ENCODE results near the gene EXOC3L2. TPM values are rescaled to one million over a fixed set of nuclear protein-coding genes. Genes with fewer than 3 reads are reported as not detected.

EXOC3L2 gene
- total RNA-seq, 1 donor from 2014 or later = 1.8 TPM

DNA sequence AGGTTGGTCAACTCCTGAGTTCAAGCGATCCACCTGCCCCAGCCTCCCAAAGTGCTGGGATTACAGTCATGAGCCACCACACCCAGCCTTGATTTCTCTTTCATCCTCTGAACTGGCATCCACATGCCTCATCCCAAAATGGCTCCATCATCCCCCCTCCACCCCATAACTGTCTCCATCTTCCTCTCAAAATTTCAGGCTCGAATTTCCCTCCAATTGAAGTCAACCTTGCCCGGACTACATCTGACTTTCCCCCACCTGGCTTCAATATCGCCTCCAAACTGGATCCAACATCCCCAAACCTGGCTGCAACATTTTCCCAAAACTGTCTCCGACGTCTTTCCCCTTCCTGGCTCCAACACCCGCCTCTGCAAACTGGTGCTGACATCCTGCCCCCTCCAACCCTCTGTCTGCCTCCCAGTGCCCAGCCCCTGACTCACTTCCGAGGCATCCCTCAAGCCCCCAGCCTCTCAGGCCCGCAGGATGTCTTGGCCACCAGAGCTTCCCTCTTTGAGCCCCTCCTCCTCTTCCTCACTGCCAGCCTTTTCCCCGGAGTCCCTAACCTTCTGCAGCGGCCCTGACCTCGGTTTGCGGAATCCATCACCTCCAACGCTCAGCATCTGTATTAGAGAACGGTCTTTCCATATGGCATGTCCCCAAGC lies 943 bp downstream of the EXOC3L2 start:
- no peaks in the 10 kb centered on the region for H3K9me3 ChIP-seq (replicated peaks)
- H3K36me3 ChIP-seq = no peaks in the 10 kb centered on the region
- H3K27ac ChIP-seq (replicated peaks) = no peak overlapping the region
- H3K4me3 ChIP-seq = peak overlapping the region; percentile 50
- H3K4me1 ChIP-seq = peaks cover 38% of the 10 kb centered on the region
- DNase-seq = no peak
- TF ChIP-seq, protein P1, sequence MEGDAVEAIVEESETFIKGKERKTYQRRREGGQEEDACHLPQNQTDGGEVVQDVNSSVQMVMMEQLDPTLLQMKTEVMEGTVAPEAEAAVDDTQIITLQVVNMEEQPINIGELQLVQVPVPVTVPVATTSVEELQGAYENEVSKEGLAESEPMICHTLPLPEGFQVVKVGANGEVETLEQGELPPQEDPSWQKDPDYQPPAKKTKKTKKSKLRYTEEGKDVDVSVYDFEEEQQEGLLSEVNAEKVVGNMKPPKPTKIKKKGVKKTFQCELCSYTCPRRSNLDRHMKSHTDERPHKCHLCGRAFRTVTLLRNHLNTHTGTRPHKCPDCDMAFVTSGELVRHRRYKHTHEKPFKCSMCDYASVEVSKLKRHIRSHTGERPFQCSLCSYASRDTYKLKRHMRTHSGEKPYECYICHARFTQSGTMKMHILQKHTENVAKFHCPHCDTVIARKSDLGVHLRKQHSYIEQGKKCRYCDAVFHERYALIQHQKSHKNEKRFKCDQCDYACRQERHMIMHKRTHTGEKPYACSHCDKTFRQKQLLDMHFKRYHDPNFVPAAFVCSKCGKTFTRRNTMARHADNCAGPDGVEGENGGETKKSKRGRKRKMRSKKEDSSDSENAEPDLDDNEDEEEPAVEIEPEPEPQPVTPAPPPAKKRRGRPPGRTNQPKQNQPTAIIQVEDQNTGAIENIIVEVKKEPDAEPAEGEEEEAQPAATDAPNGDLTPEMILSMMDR (IDR thresholded peaks at IDR 0.05; ENCODE audit: borderline replicate concordance) = no peak
- no peaks in the 10 kb centered on the region for H3K27me3 ChIP-seq (ENCODE audit: low read depth)
- intact Hi-C loops (cut with micrococcal nuclease) = no loop called here

GRCh38 chr19:45243144-45243732 lies 2.0 kb downstream of the EXOC3L2 start:
- TF ChIP-seq, protein P1 (IDR thresholded peaks at IDR 0.05; ENCODE audit: borderline replicate concordance) = no peak
- intact Hi-C loops (cut with micrococcal nuclease) = no loop called here
- Histone ChIP-seq H3K36me3 (no peaks in the 10 kb centered on the region), H3K4me3 (no peak overlapping the region), H3K9me3 (replicated peaks) (no peaks in the 10 kb centered on the region), H3K27ac (replicated peaks) (no peak overlapping the region), H3K27me3 (ENCODE audit: low read depth) (peaks cover 7% of the 10 kb centered on the region), H3K4me1 (peaks cover 32% of the 10 kb centered on the region)
- DNase-seq = no peak

DNA sequence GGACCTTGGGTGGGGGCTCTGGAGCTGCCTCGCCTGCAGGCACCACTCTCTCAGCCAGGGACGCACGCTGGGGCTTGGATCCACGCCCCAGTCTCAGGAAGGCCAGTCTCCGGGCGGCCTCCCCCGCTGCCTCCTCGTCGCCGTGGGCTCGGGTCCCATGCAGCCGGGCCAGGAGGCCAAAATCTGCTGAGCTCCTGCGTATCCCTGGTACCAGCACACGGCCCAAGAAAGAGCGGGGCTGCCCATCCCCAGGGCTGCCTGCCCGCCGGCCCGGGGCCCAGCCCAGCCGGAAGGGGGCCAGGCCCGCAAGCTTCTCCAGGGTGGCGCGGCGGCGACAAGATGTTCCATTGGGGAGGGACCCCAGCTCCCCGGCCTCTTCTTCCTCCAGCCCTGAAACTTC lies 6.7 kb downstream of the EXOC3L2 start:
- H3K27me3 ChIP-seq (ENCODE audit: low read depth) = peaks cover 34% of the 10 kb centered on the region
- H3K4me3 ChIP-seq = no peak overlapping the region
- no peaks in the 10 kb centered on the region for H3K36me3 ChIP-seq
- TF ChIP-seq, protein P1 (IDR thresholded peaks at IDR 0.05; ENCODE audit: borderline replicate concordance) = no peak
- H3K9me3 ChIP-seq (replicated peaks) = no peaks in the 10 kb centered on the region
- H3K4me1 ChIP-seq = peaks cover 14% of the 10 kb centered on the region
- DNase-seq = no peak
- H3K27ac ChIP-seq (replicated peaks) = no peak overlapping the region
- intact Hi-C loops (cut with micrococcal nuclease) = no loop called here

DNA sequence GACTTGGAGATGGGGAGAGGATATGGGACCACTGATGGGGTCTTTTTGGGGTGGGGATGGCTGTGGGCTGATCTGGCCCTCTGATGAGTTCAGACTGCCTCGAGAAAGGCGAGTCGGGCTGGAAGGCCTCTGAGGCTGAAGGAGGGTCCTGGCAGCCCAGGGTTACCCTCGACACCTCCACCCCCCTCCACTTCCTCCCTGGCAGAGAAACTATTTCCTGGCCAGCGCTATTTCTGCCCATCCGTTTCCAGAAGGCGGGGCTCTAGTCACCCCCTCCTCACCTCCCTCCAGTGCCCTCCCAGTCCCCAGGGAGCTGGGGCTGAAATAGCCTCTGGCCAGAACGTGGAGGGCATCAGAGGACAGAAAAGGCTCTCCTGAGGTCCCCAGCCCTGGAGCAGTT lies 9.7 kb downstream of the EXOC3L2 start:
- no peak overlapping the region for H3K27ac ChIP-seq (replicated peaks)
- intact Hi-C loops (cut with micrococcal nuclease) = no loop called here
- H3K4me3 ChIP-seq = no peak overlapping the region
- DNase-seq = no peak
- H3K27me3 ChIP-seq (ENCODE audit: low read depth) = peaks cover 50% of the 10 kb centered on the region
- H3K36me3 ChIP-seq = no peaks in the 10 kb centered on the region
- TF ChIP-seq, protein P1 (IDR thresholded peaks at IDR 0.05; ENCODE audit: borderline replicate concordance) = no peak
- peaks cover 9% of the 10 kb centered on the region for H3K4me1 ChIP-seq
- H3K9me3 ChIP-seq (replicated peaks) = no peaks in the 10 kb centered on the region

DNA sequence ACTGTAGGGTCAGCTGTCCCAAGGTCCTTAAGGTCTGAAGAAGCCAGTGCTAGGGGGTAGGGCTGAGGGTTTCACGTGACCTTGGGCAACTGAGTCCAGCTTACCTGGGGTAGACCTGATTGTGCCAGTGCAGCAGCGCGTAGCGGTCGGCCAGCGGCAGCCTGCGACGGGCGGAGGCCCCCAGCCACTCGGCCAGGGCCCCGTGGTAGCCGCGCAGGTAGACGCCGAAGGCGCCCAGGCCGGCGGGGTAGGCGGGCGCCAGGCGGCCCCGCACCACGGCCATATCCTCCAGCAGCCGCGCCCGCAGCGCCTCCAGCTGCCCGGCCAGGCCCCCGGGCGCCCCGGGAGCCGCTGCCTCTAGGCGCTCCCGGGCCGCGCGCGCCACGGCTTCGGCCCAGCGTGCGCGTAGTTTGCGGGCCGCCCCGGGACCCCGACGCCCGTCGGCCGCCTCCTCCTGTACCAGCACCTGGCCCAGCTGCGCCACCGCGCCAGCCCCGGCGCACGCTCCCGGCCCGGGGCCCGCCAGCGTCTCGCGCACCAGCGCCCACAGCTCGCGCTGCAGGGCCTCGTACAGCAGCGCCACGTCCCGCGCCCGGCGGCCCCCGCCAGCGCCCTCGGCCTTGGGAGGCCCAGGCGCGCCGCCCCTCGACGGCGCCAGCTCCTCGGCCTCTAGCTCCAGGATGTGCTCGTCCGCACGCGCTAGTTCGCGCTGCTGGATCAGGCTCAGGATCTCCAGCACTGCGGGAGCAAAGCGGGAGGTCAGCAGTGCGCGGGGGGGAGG lies 10.9 kb downstream of the EXOC3L2 start:
- DNase-seq = no peak
- intact Hi-C loops (cut with micrococcal nuclease) = no loop called here
- TF ChIP-seq, protein P1 (IDR thresholded peaks at IDR 0.05; ENCODE audit: borderline replicate concordance) = no peak
- Histone ChIP-seq H3K4me1 (peaks cover 9% of the 10 kb centered on the region), H3K27ac (replicated peaks) (no peak overlapping the region), H3K4me3 (no peak overlapping the region), H3K27me3 (ENCODE audit: low read depth) (peaks cover 50% of the 10 kb centered on the region), H3K36me3 (no peaks in the 10 kb centered on the region), H3K9me3 (replicated peaks) (no peaks in the 10 kb centered on the region)

Data from left ventricle myocardium inferior (tissue), 1 donor.